Gastrocnemius medialis (tissue), 4 donors: ENCODE results near the gene COG4. TPM values are rescaled to one million over a fixed set of nuclear protein-coding genes. Genes with fewer than 3 reads are reported as not detected.
A peak's percentile ranks its signal among the peaks of the same experiment; 100 is the strongest.

Experiments used
- ATAC-seq, 2 donors: fragments of 150-250 bp; one replicate each; pipeline ENCODE4 v1.9.1; 2016
- DNase-seq, 2 donors: peaks; one replicate each; pipeline ENCODE4 v3.0.0-alpha.2; 2019
- H3K27ac ChIP-seq, 4 donors: fragments of 200-600 bp; sonication (generic); 1 replicate in 1 of 4; 2 replicates in 3 of 4; pipeline ENCODE4 v1.5.1; 2016 to 2018; ENCODE audit warnings: mild to moderate bottlenecking in 2 of 4, moderate library complexity in 1 of 4
- H3K27me3 ChIP-seq, 3 donors: fragments of 200-600 bp; sonication (generic) in 2 of 3; 1 replicate in 1 of 3; 2 replicates in 2 of 3; pipeline versions ENCODE4 v1.5.1 to v1.6.0; 2016 to 2019; ENCODE audit warnings: mild to moderate bottlenecking in 1 of 3, moderate library complexity in 1 of 3
- H3K36me3 ChIP-seq, 2 donors: fragments of 200-600 bp; sonication (generic) in 1 of 2; one replicate each; pipeline ENCODE4 v1.5.1; 2017 to 2018
- H3K4me1 ChIP-seq, 2 donors: fragments of 200-600 bp; sonication (generic) in 1 of 2; one replicate each; pipeline ENCODE4 v1.5.1; 2016 to 2017; ENCODE audit warnings: mild to moderate bottlenecking in 2 of 2
- H3K4me3 ChIP-seq, 4 donors: fragments of 200-600 bp; sonication (generic) in 3 of 4; 1 replicate in 1 of 4; 2 replicates in 3 of 4; pipeline ENCODE4 v1.5.1; 2016 to 2019; ENCODE audit warnings: mild to moderate bottlenecking in 2 of 4
- H3K9me3 ChIP-seq, 3 donors: fragments of 200-600 bp; sonication (generic) in 2 of 3; 1 replicate in 1 of 3; 2 replicates in 2 of 3; pipeline ENCODE4 v1.5.1; 2016 to 2019
- POLR2A ChIP-seq, 2 donors: fragments of 450-650 bp; IDR thresholded peaks; one replicate each; pipeline ENCODE4 v1.6.1; 2017; ENCODE audit warnings: antibody characterized with exemption in 2 of 2, mild to moderate bottlenecking in 2 of 2, moderate library complexity in 2 of 2
- in situ Hi-C, 4 donors: fragments of 200-750 bp; cut with MboI; loops; one replicate each; pipeline versions ENCODE4 v1.15.0 to v1.8.0; 2017; ENCODE audit warnings: low sequenced_read_pairs in 4 of 4
- intact Hi-C: fragments of 100-400 bp; cut with DNase I; formaldehyde crosslinking; loops from one replicate; pipeline ENCODE4 v1.15.1; 2023; ENCODE audit warnings: low total_unique reads
- total RNA-seq, 4 donors: library from RNA; depleted of rRNA; stranded (reverse); fragments of >200 nt; gene quantifications; one replicate each; pipeline versions ENCODE4 v1.1.0 to v1.2.3, GENCODE V29; 2016
- TF ChIP-seq, protein P1 (sequence below), 5 experiments: fragments of 450-650 bp in 3 of 5; fragments of 200-600 bp in 2 of 5; sonication (generic) in 2 of 5; IDR thresholded peaks in 4 of 5; conservative IDR thresholded peaks in 1 of 5; 1 replicate in 4 of 5; 2 replicates in 1 of 5; pipeline ENCODE4 v1.5.1; 2016 to 2019; ENCODE audit warnings: antibody characterized with exemption in 5 of 5, mild to moderate bottlenecking in 3 of 5, moderate library complexity in 3 of 5

The COG4 gene
- total RNA-seq, 4 donors from 2014 or later = 71.8 to 113 (median 82.0) TPM

DNA sequence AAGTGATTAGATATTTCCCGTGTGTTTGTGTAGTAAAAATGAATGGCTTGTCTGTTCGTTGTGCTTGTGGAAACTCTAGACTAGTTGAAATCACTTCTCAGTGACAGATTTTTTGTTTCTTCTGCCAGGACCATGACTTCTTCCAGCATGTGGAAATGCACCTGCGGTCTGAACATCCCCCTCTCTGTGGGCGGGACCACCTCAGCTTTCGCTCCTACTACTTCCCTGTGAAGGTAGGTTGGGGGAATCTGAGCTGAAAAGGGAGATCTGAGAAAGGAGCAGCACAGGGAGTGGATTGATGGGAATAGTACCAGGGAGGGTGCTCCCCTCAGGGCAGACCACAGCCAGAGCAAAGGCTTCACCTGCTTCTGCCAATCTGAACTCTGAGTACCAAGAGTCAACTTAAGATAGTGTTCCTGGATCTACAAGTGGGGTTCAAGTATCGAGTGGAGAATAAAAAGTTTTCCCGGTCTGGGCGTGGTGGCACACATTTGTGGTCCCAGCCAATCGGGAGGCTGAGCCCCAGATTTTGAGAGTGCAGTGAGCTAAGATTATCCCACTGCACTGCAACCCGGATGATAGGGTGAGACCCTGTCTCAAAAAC, 47.7 kb upstream of the COG4 start:
- H3K36me3 ChIP-seq = peaks cover 0 to 62% of the 10 kb centered on the region in 2 donors
- no peak for TF ChIP-seq POLR2A (IDR thresholded peaks at IDR 0.05)
- TF ChIP-seq, protein P1, sequence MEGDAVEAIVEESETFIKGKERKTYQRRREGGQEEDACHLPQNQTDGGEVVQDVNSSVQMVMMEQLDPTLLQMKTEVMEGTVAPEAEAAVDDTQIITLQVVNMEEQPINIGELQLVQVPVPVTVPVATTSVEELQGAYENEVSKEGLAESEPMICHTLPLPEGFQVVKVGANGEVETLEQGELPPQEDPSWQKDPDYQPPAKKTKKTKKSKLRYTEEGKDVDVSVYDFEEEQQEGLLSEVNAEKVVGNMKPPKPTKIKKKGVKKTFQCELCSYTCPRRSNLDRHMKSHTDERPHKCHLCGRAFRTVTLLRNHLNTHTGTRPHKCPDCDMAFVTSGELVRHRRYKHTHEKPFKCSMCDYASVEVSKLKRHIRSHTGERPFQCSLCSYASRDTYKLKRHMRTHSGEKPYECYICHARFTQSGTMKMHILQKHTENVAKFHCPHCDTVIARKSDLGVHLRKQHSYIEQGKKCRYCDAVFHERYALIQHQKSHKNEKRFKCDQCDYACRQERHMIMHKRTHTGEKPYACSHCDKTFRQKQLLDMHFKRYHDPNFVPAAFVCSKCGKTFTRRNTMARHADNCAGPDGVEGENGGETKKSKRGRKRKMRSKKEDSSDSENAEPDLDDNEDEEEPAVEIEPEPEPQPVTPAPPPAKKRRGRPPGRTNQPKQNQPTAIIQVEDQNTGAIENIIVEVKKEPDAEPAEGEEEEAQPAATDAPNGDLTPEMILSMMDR (IDR thresholded peaks at IDR 0.05 in 4 of 5, conservative IDR thresholded peaks at IDR 0.05 in 1 of 5) = no peak
- no peak overlapping the region for H3K4me3 ChIP-seq
- in situ Hi-C loops (no loop called here), intact Hi-C loops (no loop called here)
- no peaks in the 10 kb centered on the region for H3K27me3 ChIP-seq
- no peak for ATAC-seq
- DNase-seq = no peak
- peak overlapping the region; percentile 31 to 95 (median 91) for H3K27ac ChIP-seq
- H3K9me3 ChIP-seq = no peaks in the 10 kb centered on the region
- H3K4me1 ChIP-seq = peaks cover 19 to 53% of the 10 kb centered on the region in 2 donors

DNA sequence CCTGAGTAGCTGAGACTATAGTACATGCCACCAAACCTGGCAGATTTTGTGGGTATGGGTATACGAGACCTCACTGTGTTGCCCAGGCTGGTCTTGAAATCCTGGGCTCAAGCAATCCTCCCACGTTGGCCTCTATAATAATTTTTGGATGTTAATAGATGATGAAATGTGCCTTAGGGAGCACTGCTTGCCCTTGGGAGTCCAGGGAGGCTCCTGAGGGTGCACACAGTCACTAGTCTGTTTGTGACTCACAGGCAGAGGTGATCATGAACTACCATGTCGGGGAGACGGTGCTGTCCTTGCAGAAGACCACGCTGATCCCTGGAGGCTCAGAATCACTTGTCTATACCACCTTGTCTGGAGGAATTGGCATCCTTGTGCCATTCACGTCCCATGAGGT, 46.4 kb upstream of the COG4 start:
- TF ChIP-seq POLR2A (IDR thresholded peaks at IDR 0.05) = no peak
- TF ChIP-seq, protein P1 (IDR thresholded peaks at IDR 0.05 in 4 of 5, conservative IDR thresholded peaks at IDR 0.05 in 1 of 5) = no peak
- intact Hi-C loops = no loop called here

DNA sequence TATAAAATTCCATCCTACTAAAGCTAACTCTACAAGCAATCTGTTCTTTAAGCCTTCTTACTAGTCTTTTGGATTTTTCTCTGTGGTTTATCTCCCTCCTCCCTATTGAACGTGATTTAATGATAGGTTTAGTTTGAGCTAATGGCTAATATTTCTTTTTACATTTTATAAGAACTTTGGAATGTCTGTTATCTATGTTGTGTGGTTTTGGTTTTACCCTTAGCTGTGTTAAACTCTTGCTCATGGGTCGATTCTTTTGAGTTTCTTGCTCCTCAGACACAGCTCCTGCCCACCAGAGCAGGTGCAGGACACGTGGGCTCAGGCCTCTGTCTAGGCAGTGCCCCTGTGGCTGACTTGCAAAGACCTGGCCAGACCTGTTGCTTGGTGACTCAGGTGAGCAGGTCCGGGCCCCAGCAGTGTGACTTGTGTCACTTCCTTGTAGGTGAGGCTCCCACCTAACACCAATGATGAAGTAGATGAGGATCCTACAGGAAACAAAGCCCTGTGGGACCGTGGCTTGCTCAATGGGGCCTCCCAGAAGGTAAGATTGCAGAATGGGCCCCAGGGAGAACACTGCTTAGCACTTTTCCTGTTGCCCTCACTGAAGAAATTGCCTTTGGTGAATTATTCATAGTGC, 45.4 kb upstream of the COG4 start:
- Histone ChIP-seq H3K27ac (peak overlapping the region; percentile 27 to 95 (median 51)), H3K4me3 (no peak overlapping the region), H3K4me1 (peaks cover 11 to 39% of the 10 kb centered on the region in 2 donors), H3K27me3 (no peaks in the 10 kb centered on the region), H3K9me3 (no peaks in the 10 kb centered on the region), H3K36me3 (peaks cover 0 to 86% of the 10 kb centered on the region in 2 donors)
- intact Hi-C loops (no loop called here), in situ Hi-C loops (no loop called here)
- DNase-seq = no peak
- no peak for ATAC-seq
- TF ChIP-seq, protein P1 (IDR thresholded peaks at IDR 0.05 in 4 of 5, conservative IDR thresholded peaks at IDR 0.05 in 1 of 5) = no peak
- no peak for TF ChIP-seq POLR2A (IDR thresholded peaks at IDR 0.05)

More for the DNA sequence above, 46.4 kb upstream of the COG4 start:
- H3K36me3 ChIP-seq = peaks cover 0 to 76% of the 10 kb centered on the region in 2 donors
- H3K4me3 ChIP-seq = no peak overlapping the region
- DNase-seq = no peak
- in situ Hi-C loops = no loop called here
- H3K4me1 ChIP-seq = peaks cover 19 to 49% of the 10 kb centered on the region in 2 donors
- no peaks in the 10 kb centered on the region for H3K9me3 ChIP-seq
- no peak for ATAC-seq
- no peaks in the 10 kb centered on the region for H3K27me3 ChIP-seq
- H3K27ac ChIP-seq = peak overlapping the region in 2 of 4 donors; percentile 56 to 95

DNA sequence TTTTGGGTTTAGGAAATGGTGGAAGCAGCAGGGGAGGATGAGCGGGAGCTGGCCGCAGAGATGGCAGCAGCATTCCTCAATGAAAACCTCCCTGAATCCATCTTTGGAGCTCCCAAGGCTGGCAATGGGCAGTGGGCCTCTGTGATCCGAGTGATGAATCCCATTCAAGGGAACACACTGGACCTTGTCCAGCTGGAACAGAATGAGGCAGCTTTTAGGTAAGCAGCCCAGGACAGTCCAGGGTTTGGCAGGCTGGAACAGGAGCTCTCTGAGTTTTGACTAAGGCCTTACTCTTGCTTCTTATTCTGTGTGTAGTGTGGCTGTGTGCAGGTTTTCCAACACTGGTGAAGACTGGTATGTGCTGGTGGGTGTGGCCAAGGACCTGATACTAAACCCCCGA, 41.7 kb upstream of the COG4 start:
- no peak for TF ChIP-seq POLR2A (IDR thresholded peaks at IDR 0.05)
- TF ChIP-seq, protein P1 (IDR thresholded peaks at IDR 0.05 in 4 of 5, conservative IDR thresholded peaks at IDR 0.05 in 1 of 5) = no peak
- Histone ChIP-seq H3K4me3 (no peak overlapping the region), H3K9me3 (no peaks in the 10 kb centered on the region), H3K27me3 (no peaks in the 10 kb centered on the region), H3K27ac (peak overlapping the region in 3 of 4 donors; percentile 12 to 52 (median 35)), H3K36me3 (peaks cover 2 to 98% of the 10 kb centered on the region in 2 donors), H3K4me1 (peaks cover 0 to 26% of the 10 kb centered on the region in 2 donors)
- intact Hi-C loops (no loop called here), in situ Hi-C loops (no loop called here)
- ATAC-seq (no peak), DNase-seq (peak in 1 of 2 donors; percentile 35)
